T follicular helper cell (primary cell): Measurements from ENCODE around the gene C2.
"Not testable (repeated sequence)": the region's sequence is repeated elsewhere in the genome, so short reads cannot be mapped to it uniquely, and the experiment has no call there.

Experiments
- DNase-seq: peaks from one replicate; pipeline ENCODE4 v3.0.0-alpha.2; 2020; ENCODE audit warnings: low read depth

The C2 gene

GRCh38 chr6:31977816-31978431 lies 50.4 kb downstream of the C2 start:
- no peak for DNase-seq

GRCh38 chr6:31978831-31979230 lies 51.3 kb downstream of the C2 start:
- no peak for DNase-seq

DNA sequence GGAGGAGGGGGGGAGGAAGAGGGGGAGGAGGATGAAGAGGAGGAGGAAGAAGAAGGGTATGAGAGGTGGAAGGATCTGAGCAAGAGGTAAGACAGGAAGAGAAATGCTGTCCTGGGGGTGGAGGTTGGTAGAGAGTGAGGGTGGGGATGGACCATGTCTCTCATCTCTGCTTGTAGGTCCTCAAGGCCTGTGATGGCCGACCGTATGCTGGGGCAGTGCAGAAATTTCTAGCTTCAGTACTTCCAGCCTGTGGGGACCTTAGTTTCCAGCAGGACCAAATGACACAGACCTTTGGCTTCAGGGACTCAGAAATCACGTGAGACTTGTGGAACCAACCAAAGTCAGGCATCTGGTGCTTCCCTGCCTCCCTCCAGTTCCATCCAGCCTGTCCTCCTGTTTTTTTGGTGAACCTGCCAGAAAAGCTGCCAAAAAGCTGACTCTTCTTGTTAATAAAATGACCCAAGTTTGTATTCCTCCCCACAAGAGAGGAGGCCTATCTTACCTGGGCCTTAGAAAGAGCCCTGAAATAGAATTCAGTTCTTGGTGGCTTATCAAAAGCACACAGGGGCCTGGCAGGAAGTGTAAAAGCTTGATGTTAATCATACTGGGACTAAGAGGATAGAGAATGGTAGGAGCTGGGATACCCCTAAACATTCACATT lies 51.9 kb downstream of the C2 start:
- no peak for DNase-seq

DNA sequence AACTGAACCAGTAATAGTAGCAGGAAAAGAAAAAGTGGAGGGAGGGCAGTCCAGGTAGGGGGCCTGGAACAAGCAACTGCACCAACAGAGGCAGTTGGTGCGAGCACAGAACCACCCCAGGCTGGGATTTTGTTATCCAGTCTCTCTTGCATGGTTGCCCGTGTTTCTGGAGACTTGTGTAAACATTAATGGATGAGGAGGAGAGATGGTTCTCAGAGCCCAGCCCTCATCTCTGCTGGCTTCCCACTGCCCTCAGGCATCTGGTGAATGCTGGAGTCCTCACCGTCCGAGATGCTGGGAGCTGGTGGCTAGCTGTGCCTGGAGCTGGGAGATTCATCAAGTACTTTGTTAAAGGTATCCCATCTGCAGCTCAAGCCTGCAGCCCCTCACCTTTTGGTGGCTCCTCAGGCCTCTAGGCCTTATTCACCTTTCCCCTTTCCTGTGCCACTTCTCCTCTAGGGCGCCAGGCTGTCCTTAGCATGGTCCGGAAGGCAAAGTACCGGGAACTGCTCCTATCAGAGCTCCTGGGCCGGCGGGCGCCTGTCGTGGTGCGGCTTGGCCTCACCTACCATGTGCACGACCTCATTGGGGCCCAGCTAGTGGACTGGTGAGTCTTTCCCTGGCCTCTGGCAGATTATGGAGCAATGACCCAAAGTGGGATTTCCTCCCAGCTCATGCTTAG lies 52.8 kb downstream of the C2 start:
- not testable (repeated sequence) for DNase-seq

DNA sequence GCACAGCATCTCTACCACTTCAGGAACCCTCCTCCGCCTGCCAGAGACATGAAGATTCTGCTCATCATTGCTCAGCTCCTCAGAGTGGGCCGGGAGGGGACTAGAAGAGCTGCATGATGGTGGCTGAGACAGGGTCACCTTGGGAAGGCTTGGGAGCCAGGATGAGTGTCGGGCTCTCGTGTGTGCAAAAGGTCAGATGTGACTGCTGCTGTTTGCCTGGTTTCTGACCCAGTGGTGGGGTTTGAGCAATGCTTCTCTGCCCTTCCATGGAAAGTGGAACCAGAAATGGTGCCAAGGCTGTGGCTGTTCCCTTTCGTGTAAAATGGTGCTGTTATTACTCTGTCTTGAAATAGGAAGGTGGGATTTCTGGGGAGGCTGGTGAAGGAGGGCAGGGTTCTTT lies 53.5 kb downstream of the C2 start:
- not testable (repeated sequence) for DNase-seq

DNA sequence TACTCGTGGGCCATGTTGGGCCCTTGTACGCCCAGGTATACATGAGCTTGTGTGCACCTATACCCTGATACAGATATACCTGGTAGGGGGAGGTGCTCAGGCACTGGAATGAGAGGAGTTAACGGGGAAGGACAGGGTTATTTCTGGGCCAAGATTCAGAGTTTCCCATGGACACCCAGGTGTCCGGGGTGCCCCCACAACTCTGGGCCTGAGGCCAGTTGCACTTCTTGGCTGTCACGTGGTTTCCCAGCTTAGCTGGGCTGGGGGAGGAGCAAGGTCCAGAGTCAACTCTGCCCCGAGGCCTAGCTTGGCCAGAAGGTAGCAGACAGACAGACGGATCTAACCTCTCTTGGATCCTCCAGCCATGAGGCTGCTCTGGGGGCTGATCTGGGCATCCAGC lies 54.2 kb downstream of the C2 start, which contains the start of gene C4A:
Gene C4A, plus strand, starts transcription at position 314 of the 400 bp plus-strand sequence. Its CDS starts 51 bp downstream, at position 365.
- DNase-seq = not testable (repeated sequence)

DNA sequence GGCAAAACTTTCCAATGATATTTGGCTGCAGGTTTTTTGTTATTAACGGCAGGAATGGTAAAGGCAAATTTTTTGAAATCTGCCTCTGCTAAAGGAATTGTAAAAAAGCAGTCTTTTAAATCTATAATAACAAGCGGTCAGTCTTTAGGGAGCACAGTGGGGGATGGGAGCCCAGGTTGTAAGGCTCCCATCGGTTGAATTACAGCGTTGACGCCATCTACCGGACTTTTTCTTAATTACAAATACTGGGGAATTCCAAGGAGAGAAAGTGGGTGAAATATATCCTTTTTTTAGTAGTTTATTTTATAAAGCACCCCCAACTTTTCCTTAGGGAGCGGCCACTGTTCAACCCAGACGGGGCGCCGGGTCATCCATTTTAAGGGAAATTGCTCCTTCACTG lies 61.8 kb downstream of the C2 start:
- DNase-seq = not testable (repeated sequence)

GRCh38 chr6:31994421-31994820 lies 66.9 kb downstream of the C2 start:
- DNase-seq = not testable (repeated sequence)
